ENCODE measurements around the gene C2orf81.

GRCh38 chr2:74428675-74429074, 7.3 kb upstream of the C2orf81 start:
- no peak for TF ChIP-seq CTCF (IDR thresholded peaks at IDR 0.05)
- no peak for TF ChIP-seq POLR2A (IDR thresholded peaks at IDR 0.05)
- no peak for TF ChIP-seq POLR2AphosphoS5 (IDR thresholded peaks at IDR 0.05)

All from prostate gland (tissue), 2 donors.